Heart left ventricle (tissue), 13 donors: ENCODE data around the gene JPH4.

Experiments
- POLR2A ChIP-seq, 2 donors: fragments of 450-650 bp; IDR thresholded peaks; one replicate each; pipeline ENCODE4 v1.6.1; 2017; ENCODE audit warnings: antibody characterized with exemption in 2 of 2, mild to moderate bottlenecking in 2 of 2, moderate library complexity in 2 of 2
- TF ChIP-seq, protein P1 (sequence below), 12 donors: fragments of 200-600 bp; sonication (generic) in 4 of 12; IDR thresholded peaks; one replicate each; pipeline versions ENCODE4 v1.5.0 to v1.8.0; 2018 to 2022; ENCODE audit warnings: antibody characterized with exemption in 12 of 12, mild to moderate bottlenecking in 5 of 12
- donor health status: ischemic (EF 13 %, LVEDD 7.1; RV severe dilation, severe dysfunction).
- donor health status: DM: no; HTN: yes; CAD: no.
- donor health status: DM: no; HTN: no; CAD: no.
- donor health status: ischemic (EF 25% LVEDD 6.9; RV normal size, moderate dysfunction).
- donor health status: ischemic (EF 25% LVEDD 5.7; RV mildly dilated, moderate dysfunction).
- donor health status: ischemic (EF 35%, LVEDD 5.7; RV mildly dilated, moderate dysfunction).
- donor health status: nonischemic (EF 11% LVEDD 7.7; RV severe dilation, severe dysfunction).
- donor health status: DM: yes; HTN: yes; CAD: no.
- donor health status: PGD.
- donor health status: ischemic (EF 29% LVEDD 5.4; RV normal size, mild dysfunction).
- donor health status: nonischemic (EF 23%, LVEDD 6.1; RV moderate dilation, normal function).

DNA sequence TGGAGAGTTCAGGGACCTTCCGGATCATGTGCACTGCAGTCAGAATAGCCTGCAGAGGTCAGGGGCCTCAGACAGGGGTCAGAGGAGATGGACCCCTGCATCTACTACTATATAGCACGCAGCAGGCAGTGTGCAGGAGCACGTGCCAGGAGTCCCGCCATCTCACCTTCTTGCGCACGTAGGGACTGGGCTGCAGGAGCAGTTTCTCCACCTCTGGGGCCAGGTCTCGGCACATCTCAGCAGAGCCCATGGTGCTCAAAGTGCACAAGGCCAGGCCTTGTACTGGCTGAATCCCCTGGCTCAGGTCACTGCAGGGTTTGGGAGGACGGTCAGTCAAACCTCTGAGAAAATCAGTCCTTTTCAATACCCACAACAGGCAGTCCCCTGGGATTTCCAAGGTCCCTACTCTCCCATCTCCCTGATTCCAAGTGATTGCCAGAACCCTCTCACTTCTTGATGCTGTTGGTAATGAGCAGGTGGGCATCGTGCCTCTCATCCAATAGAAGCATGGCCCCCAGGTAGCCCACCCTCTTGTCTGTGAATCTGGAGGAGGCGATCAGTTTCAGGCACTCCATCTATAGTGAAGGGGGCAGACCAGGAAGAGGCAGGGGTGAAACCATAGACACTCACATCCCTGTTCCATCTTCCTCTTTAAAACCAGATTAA is 12.3 kb downstream of the JPH4 start:
- no peak for TF ChIP-seq POLR2A (IDR thresholded peaks at IDR 0.05)
- TF ChIP-seq, protein P1, sequence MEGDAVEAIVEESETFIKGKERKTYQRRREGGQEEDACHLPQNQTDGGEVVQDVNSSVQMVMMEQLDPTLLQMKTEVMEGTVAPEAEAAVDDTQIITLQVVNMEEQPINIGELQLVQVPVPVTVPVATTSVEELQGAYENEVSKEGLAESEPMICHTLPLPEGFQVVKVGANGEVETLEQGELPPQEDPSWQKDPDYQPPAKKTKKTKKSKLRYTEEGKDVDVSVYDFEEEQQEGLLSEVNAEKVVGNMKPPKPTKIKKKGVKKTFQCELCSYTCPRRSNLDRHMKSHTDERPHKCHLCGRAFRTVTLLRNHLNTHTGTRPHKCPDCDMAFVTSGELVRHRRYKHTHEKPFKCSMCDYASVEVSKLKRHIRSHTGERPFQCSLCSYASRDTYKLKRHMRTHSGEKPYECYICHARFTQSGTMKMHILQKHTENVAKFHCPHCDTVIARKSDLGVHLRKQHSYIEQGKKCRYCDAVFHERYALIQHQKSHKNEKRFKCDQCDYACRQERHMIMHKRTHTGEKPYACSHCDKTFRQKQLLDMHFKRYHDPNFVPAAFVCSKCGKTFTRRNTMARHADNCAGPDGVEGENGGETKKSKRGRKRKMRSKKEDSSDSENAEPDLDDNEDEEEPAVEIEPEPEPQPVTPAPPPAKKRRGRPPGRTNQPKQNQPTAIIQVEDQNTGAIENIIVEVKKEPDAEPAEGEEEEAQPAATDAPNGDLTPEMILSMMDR (IDR thresholded peaks at IDR 0.05), result no peak
